ENCODE data around the gene ARHGDIA.

Gene ARHGDIA

DNA sequence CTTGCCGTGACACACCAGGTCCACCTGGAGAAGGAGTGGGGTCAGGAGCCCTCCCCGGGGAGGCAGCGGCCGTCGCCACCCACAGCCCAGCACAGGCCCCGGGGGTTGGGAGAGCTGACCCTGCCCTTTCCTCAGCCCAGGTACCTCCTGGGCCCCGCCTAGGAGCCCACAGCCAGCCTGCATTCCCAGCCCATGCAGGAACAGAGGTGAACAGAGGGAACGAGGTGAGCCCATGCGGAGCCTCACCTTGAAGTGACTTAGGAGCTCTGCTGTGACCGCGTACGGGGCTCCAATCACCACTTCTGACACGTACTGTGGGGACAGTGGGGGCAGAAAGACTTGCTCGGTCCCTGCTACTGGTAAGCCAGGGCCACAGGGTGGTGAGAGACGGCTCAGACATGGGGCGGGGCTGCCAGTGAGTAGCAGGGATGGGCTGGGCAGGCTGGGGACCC is 34.3 kb upstream of the ARHGDIA start:
- in situ Hi-C loops (cut with MboI; ENCODE audit: low pct_unique_long_range_greater_than_20kb, low sequenced_read_pairs, unreplicated experiment), result no loop called here
- DNase-seq (ENCODE audit: low spot score), result no peak
- TF ChIP-seq, protein P1, sequence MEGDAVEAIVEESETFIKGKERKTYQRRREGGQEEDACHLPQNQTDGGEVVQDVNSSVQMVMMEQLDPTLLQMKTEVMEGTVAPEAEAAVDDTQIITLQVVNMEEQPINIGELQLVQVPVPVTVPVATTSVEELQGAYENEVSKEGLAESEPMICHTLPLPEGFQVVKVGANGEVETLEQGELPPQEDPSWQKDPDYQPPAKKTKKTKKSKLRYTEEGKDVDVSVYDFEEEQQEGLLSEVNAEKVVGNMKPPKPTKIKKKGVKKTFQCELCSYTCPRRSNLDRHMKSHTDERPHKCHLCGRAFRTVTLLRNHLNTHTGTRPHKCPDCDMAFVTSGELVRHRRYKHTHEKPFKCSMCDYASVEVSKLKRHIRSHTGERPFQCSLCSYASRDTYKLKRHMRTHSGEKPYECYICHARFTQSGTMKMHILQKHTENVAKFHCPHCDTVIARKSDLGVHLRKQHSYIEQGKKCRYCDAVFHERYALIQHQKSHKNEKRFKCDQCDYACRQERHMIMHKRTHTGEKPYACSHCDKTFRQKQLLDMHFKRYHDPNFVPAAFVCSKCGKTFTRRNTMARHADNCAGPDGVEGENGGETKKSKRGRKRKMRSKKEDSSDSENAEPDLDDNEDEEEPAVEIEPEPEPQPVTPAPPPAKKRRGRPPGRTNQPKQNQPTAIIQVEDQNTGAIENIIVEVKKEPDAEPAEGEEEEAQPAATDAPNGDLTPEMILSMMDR (IDR thresholded peaks at IDR 0.05; ENCODE audit: extremely low read depth, insufficient read depth, missing control alignments), result no peak

DNA sequence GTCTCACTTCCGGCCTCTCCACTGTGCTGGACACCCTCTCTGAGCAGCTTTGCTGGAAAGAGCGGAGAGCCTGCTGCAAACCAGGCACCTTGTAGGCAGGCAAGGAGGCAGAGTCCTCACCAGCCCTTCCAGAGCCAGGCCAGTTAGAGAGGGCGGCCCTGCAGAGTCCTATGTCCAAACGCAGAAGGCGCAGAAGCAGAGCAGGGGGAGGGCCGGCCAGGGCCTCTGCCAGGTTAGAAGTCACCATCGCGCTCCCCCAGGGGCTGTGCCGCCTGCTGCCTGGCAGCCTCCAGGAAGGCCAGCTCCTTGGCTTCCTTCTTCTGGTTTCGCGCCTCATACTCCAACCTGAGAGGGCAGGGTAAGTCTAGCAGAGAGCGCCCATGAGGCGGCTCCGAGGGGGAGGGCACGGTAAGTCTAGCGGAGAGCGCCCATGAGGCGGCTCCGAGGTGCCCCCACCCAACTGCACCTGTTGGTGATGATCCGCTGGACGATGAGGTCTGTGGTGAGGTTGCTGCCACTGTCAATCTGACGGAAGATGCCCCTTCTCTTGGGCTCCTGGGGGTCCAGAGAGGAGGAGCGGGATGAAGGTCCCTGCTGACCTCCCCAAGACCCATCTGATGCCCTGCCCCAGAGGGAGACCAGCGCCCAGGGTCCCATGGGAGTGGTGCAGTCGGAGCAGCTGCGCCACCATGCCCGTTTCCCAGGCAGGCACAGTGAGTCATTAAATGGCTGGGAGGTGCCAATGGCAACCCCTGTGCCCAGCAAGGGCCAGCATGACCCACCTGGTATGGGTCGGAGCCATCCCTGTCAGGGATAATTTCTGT is 33.7 kb upstream of the ARHGDIA start:
- in situ Hi-C loops (cut with MboI; ENCODE audit: low pct_unique_long_range_greater_than_20kb, low sequenced_read_pairs, unreplicated experiment), result no loop called here
- no peak for DNase-seq (ENCODE audit: low spot score)
- TF ChIP-seq, protein P1 (IDR thresholded peaks at IDR 0.05; ENCODE audit: extremely low read depth, insufficient read depth, missing control alignments), result no peak

DNA sequence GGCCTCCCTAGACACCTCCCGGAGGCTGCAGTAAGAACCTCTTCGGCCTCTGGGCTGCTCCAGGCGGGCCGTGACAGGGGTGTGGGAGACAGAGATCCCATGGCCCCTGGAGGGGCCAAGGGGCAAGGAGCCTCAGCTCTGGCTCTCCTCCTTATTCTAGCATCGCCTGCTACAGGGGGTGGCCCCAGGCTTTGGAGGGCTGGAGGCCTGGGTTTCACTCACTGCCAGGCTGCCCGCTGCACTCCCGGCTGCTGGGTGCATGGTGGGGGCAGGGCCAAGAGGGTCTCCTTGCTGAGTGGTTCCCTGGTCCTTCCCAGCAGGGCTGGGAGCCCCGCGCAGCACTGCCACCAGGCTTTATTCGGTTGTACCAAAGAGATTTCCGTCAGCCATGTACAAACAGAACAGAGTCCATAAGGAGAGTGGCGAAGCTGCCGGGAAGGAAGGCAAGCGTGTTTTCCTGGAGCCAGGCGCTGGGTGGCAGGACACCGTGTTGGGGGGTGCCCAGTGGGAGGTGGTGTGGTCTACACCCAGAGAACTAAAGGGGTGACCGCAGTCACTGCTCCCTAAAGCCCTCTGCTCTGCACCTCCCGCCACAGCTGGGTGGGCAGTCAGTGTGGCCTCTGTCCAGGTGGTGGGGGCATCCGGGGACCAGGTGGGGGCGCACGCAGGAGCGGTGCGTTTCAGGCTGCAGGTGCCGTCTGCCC is 32.9 kb upstream of the ARHGDIA start:
- no peak for DNase-seq (ENCODE audit: low spot score)
- TF ChIP-seq, protein P1 (IDR thresholded peaks at IDR 0.05; ENCODE audit: extremely low read depth, insufficient read depth, missing control alignments), result no peak
- in situ Hi-C loops (cut with MboI; ENCODE audit: low pct_unique_long_range_greater_than_20kb, low sequenced_read_pairs, unreplicated experiment), result no loop called here

DNA sequence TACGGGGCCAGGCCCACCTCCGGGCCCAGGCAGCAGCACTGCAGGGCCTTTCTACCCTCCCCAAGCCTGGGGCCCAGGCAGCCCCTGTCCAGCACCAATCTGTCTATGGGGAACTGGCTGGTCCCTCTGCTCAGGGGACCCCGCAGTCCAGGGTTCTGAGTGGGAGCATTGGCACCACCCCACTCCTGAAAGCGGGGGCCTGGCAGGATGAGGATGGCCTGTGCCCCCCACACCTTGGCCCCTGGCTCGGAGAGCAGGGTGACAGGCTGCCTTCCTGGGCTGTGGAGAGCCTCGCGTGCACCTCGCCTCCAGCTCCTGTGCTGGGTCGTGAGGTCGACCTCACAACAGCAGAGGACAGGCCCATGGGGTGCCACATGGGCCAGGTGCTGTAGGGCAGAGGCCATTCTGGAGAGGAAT is 32.3 kb upstream of the ARHGDIA start:
- in situ Hi-C loops (cut with MboI; ENCODE audit: low pct_unique_long_range_greater_than_20kb, low sequenced_read_pairs, unreplicated experiment), result no loop called here
- TF ChIP-seq, protein P1 (IDR thresholded peaks at IDR 0.05; ENCODE audit: extremely low read depth, insufficient read depth, missing control alignments), result no peak
- DNase-seq (ENCODE audit: low spot score), result no peak

DNA sequence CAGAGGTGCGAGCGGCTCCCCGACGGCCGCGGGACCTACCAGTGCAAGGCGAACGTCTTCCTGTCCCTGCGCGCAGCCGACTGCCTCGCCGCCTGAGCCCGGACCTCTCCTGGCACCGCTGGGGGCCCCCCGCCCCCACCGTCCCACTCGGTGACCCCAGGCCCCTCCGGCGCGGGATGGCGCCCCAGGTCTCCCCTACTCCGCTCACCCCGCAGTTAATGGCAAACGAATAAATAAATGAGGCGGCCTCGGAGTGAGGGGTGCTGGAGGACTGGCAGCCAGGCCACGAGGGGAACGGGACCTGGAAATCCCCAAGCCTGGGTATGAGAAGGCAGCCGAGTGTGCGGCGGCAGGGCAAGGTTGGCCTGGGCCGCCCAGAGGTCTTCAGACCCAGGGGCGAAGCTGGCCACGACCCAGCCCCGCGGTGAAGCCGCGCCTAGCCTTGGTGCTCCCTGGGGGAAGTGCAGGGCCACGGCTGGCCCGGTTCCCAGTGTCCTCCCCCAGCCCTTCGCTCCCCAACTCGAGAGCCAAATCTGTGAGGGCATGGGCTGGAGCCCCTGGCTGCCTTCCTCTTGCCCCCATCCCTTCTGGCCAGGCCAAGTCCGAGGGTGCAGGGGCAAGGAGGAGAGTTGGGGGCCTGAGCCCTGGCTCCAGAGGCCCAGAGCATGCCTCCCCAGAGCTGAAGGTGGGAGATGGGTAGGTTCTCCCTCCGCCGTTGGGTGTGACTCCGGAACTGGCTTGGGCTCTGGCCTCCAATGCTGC is 31.7 kb upstream of the ARHGDIA start:
- in situ Hi-C loops (cut with MboI; ENCODE audit: low pct_unique_long_range_greater_than_20kb, low sequenced_read_pairs, unreplicated experiment), result no loop called here
- TF ChIP-seq, protein P1 (IDR thresholded peaks at IDR 0.05; ENCODE audit: extremely low read depth, insufficient read depth, missing control alignments), result no peak
- no peak for DNase-seq (ENCODE audit: low spot score)

DNA sequence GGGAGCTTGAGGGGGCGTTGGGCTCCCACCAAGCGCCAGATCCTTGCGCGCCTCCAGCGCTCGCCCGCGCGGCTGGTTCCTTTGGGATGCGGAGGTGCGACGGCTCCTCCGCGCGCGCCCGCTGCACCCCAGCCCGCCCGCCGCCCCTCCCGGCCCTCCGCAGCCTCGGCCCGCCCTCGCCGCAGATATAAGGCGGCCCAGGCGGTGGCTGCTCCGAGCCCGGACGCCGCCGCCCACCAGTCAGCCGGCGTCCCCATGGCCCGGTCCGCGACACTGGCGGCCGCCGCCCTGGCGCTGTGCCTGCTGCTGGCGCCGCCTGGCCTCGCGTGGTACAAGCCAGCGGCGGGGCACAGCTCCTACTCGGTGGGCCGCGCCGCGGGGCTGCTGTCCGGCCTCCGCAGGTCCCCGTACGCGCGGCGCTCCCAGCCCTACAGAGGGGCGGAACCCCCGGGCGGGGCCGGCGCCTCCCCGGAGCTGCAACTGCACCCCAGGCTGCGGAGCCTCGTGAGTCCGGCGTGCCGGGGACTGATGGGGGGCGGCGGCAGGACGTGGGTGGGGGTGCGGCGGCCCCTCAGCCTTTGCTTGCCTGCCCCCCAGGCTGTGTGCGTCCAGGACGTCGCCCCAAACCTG is 31.0 kb upstream of the ARHGDIA start, which contains the start of gene NPB:
Gene NPB (plus strand): TSS at position 216 of the 630 bp plus-strand sequence. CDS start 40 bp downstream, at position 256.
- in situ Hi-C loops (cut with MboI; ENCODE audit: low pct_unique_long_range_greater_than_20kb, low sequenced_read_pairs, unreplicated experiment), result no loop called here
- TF ChIP-seq, protein P1 (IDR thresholded peaks at IDR 0.05; ENCODE audit: extremely low read depth, insufficient read depth, missing control alignments), result no peak
- no peak for DNase-seq (ENCODE audit: low spot score)

Measured in GM13977 (cell line).